Mesendoderm (in vitro differentiated cells): ENCODE measurements around the gene GABRA5.
A peak's percentile ranks its signal among the peaks of the same experiment; 100 is the strongest.

Experiments
- DNase-seq: peaks from one replicate; pipeline ENCODE4 v3.0.0; 2013
- H2AK5ac ChIP-seq: 2 replicates; pipeline ENCODE4 v1.6.1; 2013; ENCODE audit warnings: low read length, inconsistent platforms
- H2BK120ac ChIP-seq: 2 replicates; pipeline ENCODE4 v1.6.1; 2013; ENCODE audit warnings: low read depth, mild to moderate bottlenecking, low read length, moderate library complexity, mixed read lengths
- H2BK15ac ChIP-seq: replicated peaks from 2 replicates; pipeline ENCODE4 v1.6.1; 2013; ENCODE audit warnings: low read depth, mild to moderate bottlenecking, moderate library complexity
- H2BK5ac ChIP-seq: 2 replicates; pipeline ENCODE4 v1.6.1; 2013; ENCODE audit warnings: low read length, inconsistent platforms
- H3K18ac ChIP-seq: 2 replicates; pipeline ENCODE4 v1.6.1; 2013; ENCODE audit warnings: mild to moderate bottlenecking, low read length, mixed read lengths
- H3K23ac ChIP-seq: one replicate; pipeline ENCODE4 v1.6.1; 2013; ENCODE audit warnings: low read length
- H3K27ac ChIP-seq: 2 replicates; pipeline ENCODE4 v1.5.1; 2013; ENCODE audit warnings: low read depth, mild to moderate bottlenecking, inconsistent platforms, low read length, moderate library complexity
- H3K27me3 ChIP-seq: 2 replicates; pipeline ENCODE4 v1.6.1; 2013; ENCODE audit warnings: low read length, control low read depth, mild to moderate bottlenecking, inconsistent platforms; ENCODE audit not compliant: insufficient read depth, poor library complexity
- H3K36me3 ChIP-seq: 2 replicates; pipeline ENCODE4 v1.6.1; 2013; ENCODE audit warnings: low read length, inconsistent platforms; ENCODE audit not compliant: control insufficient read depth, insufficient read depth
- H3K4ac ChIP-seq: one replicate; pipeline ENCODE4 v1.6.1; 2013; ENCODE audit warnings: low read depth, mild to moderate bottlenecking, low read length, moderate library complexity
- H3K4me1 ChIP-seq: 2 replicates; pipeline ENCODE4 v1.6.1; 2013; ENCODE audit warnings: low read depth, low read length, inconsistent platforms; ENCODE audit not compliant: control insufficient read depth
- H3K4me2 ChIP-seq: 2 replicates; pipeline ENCODE4 v1.6.1; 2013; ENCODE audit warnings: low read length
- H3K4me3 ChIP-seq: 2 replicates; pipeline ENCODE4 v1.5.1; 2013; ENCODE audit warnings: mild to moderate bottlenecking, low read length
- H3K56ac ChIP-seq: one replicate; pipeline ENCODE4 v1.6.1; 2013; ENCODE audit warnings: low read length
- H3K79me1 ChIP-seq: 2 replicates; pipeline ENCODE4 v1.6.1; 2013; ENCODE audit warnings: low read length, inconsistent platforms
- H3K79me2 ChIP-seq: 2 replicates; pipeline ENCODE4 v1.6.1; 2013; ENCODE audit warnings: mild to moderate bottlenecking, low read length; ENCODE audit not compliant: control insufficient read depth, insufficient read depth
- H3K9ac ChIP-seq: 2 replicates; pipeline ENCODE4 v1.6.1; 2013; ENCODE audit warnings: low read length, inconsistent platforms
- H4K5ac ChIP-seq: one replicate; pipeline ENCODE4 v1.6.1; 2013; ENCODE audit warnings: low read length
- H4K8ac ChIP-seq: one replicate; pipeline ENCODE4 v1.6.1; 2013; ENCODE audit warnings: low read depth, mild to moderate bottlenecking, control low read depth, low read length, moderate library complexity
- WGBS: extraction: QIAGEN DNeasy Blood & Tissue Kit; methylation state at CpG from one replicate; pipeline ENCODE4 v1.1.7; 2013; ENCODE audit warnings: low lambda C conversion rate, missing lambda C conversion rate; ENCODE audit not compliant: insufficient coverage; ENCODE audit errors: extremely low coverage; 5-methylcytosine and 5-hydroxymethylcytosine counted together

GABRA5 gene

GRCh38 chr15:26854435-26854834 is 12.4 kb upstream of the GABRA5 start:
- WGBS, result no CpG with 5 or more reads among the region's 4 CpGs
- Histone ChIP-seq H3K27ac (no peak overlapping the region), H4K5ac (no peak overlapping the region), H2AK5ac (no peak overlapping the region), H3K4ac (no peak overlapping the region), H3K23ac (no peak overlapping the region), H2BK5ac (no peak overlapping the region), H3K9ac (no peak overlapping the region), H3K36me3 (no peaks in the 10 kb centered on the region), H3K4me3 (no peak overlapping the region), H3K4me2 (no peak overlapping the region), H3K56ac (no peak overlapping the region), H3K18ac (no peak overlapping the region), H3K27me3 (no peaks in the 10 kb centered on the region), H3K4me1 (no peaks in the 10 kb centered on the region), H2BK15ac (no peak overlapping the region), H3K79me1 (no peaks in the 10 kb centered on the region), H4K8ac (no peak overlapping the region), H3K79me2 (no peaks in the 10 kb centered on the region), H2BK120ac (no peak overlapping the region)
- no peak for DNase-seq

GRCh38 chr15:26864664-26865191 is 2.1 kb upstream of the GABRA5 start:
- peak; percentile 84 for DNase-seq
- Histone ChIP-seq H3K4me3 (no peak overlapping the region), H3K56ac (peak overlapping the region; percentile 77), H4K5ac (peak overlapping the region; percentile 62), H3K79me2 (no peaks in the 10 kb centered on the region), H2BK15ac (no peak overlapping the region), H3K27me3 (peaks cover 10% of the 10 kb centered on the region), H3K18ac (no peak overlapping the region), H2AK5ac (no peak overlapping the region), H3K23ac (no peak overlapping the region), H2BK5ac (no peak overlapping the region), H3K27ac (no peak overlapping the region), H3K79me1 (no peaks in the 10 kb centered on the region), H3K4ac (no peak overlapping the region), H2BK120ac (no peak overlapping the region), H3K4me2 (no peak overlapping the region), H4K8ac (no peak overlapping the region), H3K4me1 (peaks cover 4% of the 10 kb centered on the region), H3K9ac (no peak overlapping the region), H3K36me3 (no peaks in the 10 kb centered on the region)
- WGBS, result no CpG with 5 or more reads among the region's 8 CpGs

GRCh38 chr15:26867200-26868007 is 542 bp downstream of the GABRA5 start:
- Histone ChIP-seq H3K36me3 (no peaks in the 10 kb centered on the region), H2BK120ac (no peak overlapping the region), H3K79me2 (no peaks in the 10 kb centered on the region), H3K79me1 (no peaks in the 10 kb centered on the region), H3K4me1 (peaks cover 4% of the 10 kb centered on the region), H3K4me3 (peak overlapping the region; percentile 44), H4K5ac (no peak overlapping the region), H3K27ac (no peak overlapping the region), H4K8ac (no peak overlapping the region), H2BK15ac (no peak overlapping the region), H2BK5ac (no peak overlapping the region), H3K4me2 (peak overlapping the region; percentile 74), H3K23ac (peak overlapping the region; percentile 76), H3K27me3 (peaks cover 10% of the 10 kb centered on the region), H3K9ac (peak overlapping the region; percentile 63), H3K56ac (peak overlapping the region; percentile 84), H3K4ac (peak overlapping the region; percentile 56), H2AK5ac (no peak overlapping the region), H3K18ac (peak overlapping the region; percentile 4)
- DNase-seq, result peak; percentile 58
- WGBS, result no CpG with 5 or more reads among the region's 104 CpGs

GRCh38 chr15:26868029-26868685 is 1.3 kb downstream of the GABRA5 start:
- no peak overlapping the region for H2BK120ac ChIP-seq
- H3K4me3 ChIP-seq, result peak overlapping the region; percentile 44
- H3K18ac ChIP-seq, result peak overlapping the region; percentile 4
- H3K4me2 ChIP-seq, result peak overlapping the region; percentile 74
- H3K23ac ChIP-seq, result peak overlapping the region; percentile 76
- H2BK15ac ChIP-seq, result no peak overlapping the region
- H3K56ac ChIP-seq, result peak overlapping the region; percentile 84
- no peaks in the 10 kb centered on the region for H3K79me1 ChIP-seq
- peak overlapping the region; percentile 63 for H3K9ac ChIP-seq
- H4K5ac ChIP-seq, result no peak overlapping the region
- H3K27ac ChIP-seq, result no peak overlapping the region
- DNase-seq, result no peak
- peak overlapping the region; percentile 56 for H3K4ac ChIP-seq
- no peaks in the 10 kb centered on the region for H3K79me2 ChIP-seq
- peaks cover 10% of the 10 kb centered on the region for H3K27me3 ChIP-seq
- H3K4me1 ChIP-seq, result peaks cover 4% of the 10 kb centered on the region
- no peak overlapping the region for H4K8ac ChIP-seq
- H3K36me3 ChIP-seq, result no peaks in the 10 kb centered on the region
- H2BK5ac ChIP-seq, result no peak overlapping the region
- no peak overlapping the region for H2AK5ac ChIP-seq
- no CpG with 5 or more reads among the region's 46 CpGs for WGBS

GRCh38 chr15:26869628-26870027 is 2.8 kb downstream of the GABRA5 start:
- no peak overlapping the region for H4K8ac ChIP-seq
- H2BK5ac ChIP-seq, result no peak overlapping the region
- H3K36me3 ChIP-seq, result no peaks in the 10 kb centered on the region
- H3K27me3 ChIP-seq, result peaks cover 10% of the 10 kb centered on the region
- H3K27ac ChIP-seq, result no peak overlapping the region
- no peak overlapping the region for H2BK15ac ChIP-seq
- no peak for DNase-seq
- no peaks in the 10 kb centered on the region for H3K79me1 ChIP-seq
- H3K4me3 ChIP-seq, result no peak overlapping the region
- WGBS, result no CpG with 5 or more reads among the region's 3 CpGs
- H3K4me1 ChIP-seq, result peaks cover 4% of the 10 kb centered on the region
- no peak overlapping the region for H3K56ac ChIP-seq
- H2BK120ac ChIP-seq, result no peak overlapping the region
- H3K9ac ChIP-seq, result no peak overlapping the region
- H3K79me2 ChIP-seq, result no peaks in the 10 kb centered on the region
- H3K18ac ChIP-seq, result no peak overlapping the region
- H2AK5ac ChIP-seq, result no peak overlapping the region
- no peak overlapping the region for H3K4ac ChIP-seq
- no peak overlapping the region for H3K4me2 ChIP-seq
- H3K23ac ChIP-seq, result no peak overlapping the region
- H4K5ac ChIP-seq, result no peak overlapping the region
